Caco-2 (cell line): ENCODE measurements around the gene PIGH. TPM values are rescaled to one million over a fixed set of nuclear protein-coding genes. Genes with fewer than 3 reads are reported as not detected.
A peak's percentile ranks its signal among the peaks of the same experiment; 100 is the strongest.

Experiments used
- BruUV-seq: library from RNA; stranded (reverse); fragments of 400-500 nt; replicated peaks from 2 replicates; lab custom pipeline; 2021; lab: Mats Ljungman, UMichigan
- CTCF ChIA-PET: fragments of 300-600 bp; sonication (Branson Sonifier 250); formaldehyde crosslinking; loops from one replicate; lab custom pipeline; 2022; ENCODE audit warnings: antibody characterized with exemption; lab: Charles Lee
- POLR2A ChIA-PET: fragments of 300-600 bp; sonication (Branson Sonifier 250); formaldehyde crosslinking; loops from one replicate; lab custom pipeline; 2022; ENCODE audit warnings: antibody characterized with exemption; lab: Charles Lee
- DNase-seq, 2 experiments: peaks; one replicate each; pipeline versions ENCODE4 v3.0.0 to v3.0.0-alpha.2; 2020 to 2022
- H3K27me3 ChIP-seq: replicated peaks from 2 replicates; pipeline ENCODE4 v1.6.0; 2011; ENCODE audit warnings: low read length; ENCODE audit not compliant: control insufficient read depth, insufficient read depth
- H3K36me3 ChIP-seq: 2 replicates; pipeline ENCODE4 v1.5.1; 2011; ENCODE audit warnings: low read length; ENCODE audit not compliant: control insufficient read depth, insufficient read depth
- H3K4me1 ChIP-seq: fragments of 250-450 bp; sonication (Bioruptor Pico); 2 replicates; pipeline ENCODE4 v1.5.1; 2020; ENCODE audit warnings: mild to moderate bottlenecking
- H3K4me3 ChIP-seq: 2 replicates; pipeline ENCODE4 v1.5.1; 2011; ENCODE audit warnings: low read depth, mild to moderate bottlenecking, control low read depth, low read length
- H3K9me3 ChIP-seq: fragments of 250-450 bp; sonication (Bioruptor Pico); 2 replicates; pipeline ENCODE4 v1.5.1; 2020; ENCODE audit warnings: mild to moderate bottlenecking, moderate library complexity
- H3K27ac Mint-ChIP-seq: one replicate; pipeline ENCODE4 v1.8.0; 2022; ENCODE audit warnings: mixed read lengths; ENCODE audit not compliant: unreplicated experiment
- H3K27me3 Mint-ChIP-seq: one replicate; pipeline ENCODE4 v1.8.0; 2022; ENCODE audit warnings: mixed read lengths; ENCODE audit not compliant: insufficient read depth, unreplicated experiment
- H3K36me3 Mint-ChIP-seq: one replicate; pipeline ENCODE4 v1.8.0; 2022; ENCODE audit warnings: mild to moderate bottlenecking, mixed read lengths; ENCODE audit not compliant: insufficient read depth, unreplicated experiment
- H3K4me1 Mint-ChIP-seq: one replicate; pipeline ENCODE4 v1.8.0; 2022; ENCODE audit warnings: low read depth, mixed read lengths; ENCODE audit not compliant: unreplicated experiment
- H3K4me3 Mint-ChIP-seq: one replicate; pipeline ENCODE4 v1.8.0; 2022; ENCODE audit warnings: mild to moderate bottlenecking, moderate library complexity, mixed read lengths; ENCODE audit not compliant: unreplicated experiment
- H3K9me3 Mint-ChIP-seq: one replicate; pipeline ENCODE4 v1.8.0; 2022; ENCODE audit warnings: mixed read lengths; ENCODE audit not compliant: unreplicated experiment
- CTCF ChIP-seq, 2 experiments: fragments of 200-600 bp in 1 of 2; IDR thresholded peaks; 1 replicate in 1 of 2; 2 replicates in 1 of 2; pipeline versions ENCODE4 v1.5.1 to v1.8.0; 2011 to 2022; ENCODE audit warnings: antibody characterized with exemption in 1 of 2, control low read depth in 1 of 2, inconsistent platforms in 1 of 2, low read depth in 1 of 2, low read length in 1 of 2, mild to moderate bottlenecking in 1 of 2, moderate library complexity in 1 of 2; ENCODE audit not compliant: insufficient read depth in 1 of 2, severe bottlenecking in 1 of 2, unreplicated experiment in 1 of 2
- intact Hi-C: fragments of 100-400 bp; cut with micrococcal nuclease; formaldehyde crosslinking; loops from one replicate; pipeline ENCODE4 v1.10.0; 2022; ENCODE audit not compliant: unreplicated experiment
- total RNA-seq: library from RNA; stranded (reverse); gene quantifications from 2 replicates; pipeline ENCODE4 v1.2.3, GENCODE V29; 2022

The PIGH gene
- total RNA-seq, 1 experiment from 2014 or later: 20.4 TPM

GRCh38 chr14:67574156-67574555 is 25.9 kb downstream of the PIGH start:
- H3K27ac Mint-ChIP-seq: no peak overlapping the region
- Histone ChIP-seq H3K27me3 (no peaks in the 10 kb centered on the region), H3K36me3 (peaks cover 4% of the 10 kb centered on the region), H3K9me3 (no peaks in the 10 kb centered on the region), H3K4me1 (0 out of 2 replicates have a peak, but pooled peaks cover 4% of the 10 kb centered on the region), H3K4me3 (no peak overlapping the region)
- H3K36me3 Mint-ChIP-seq: peaks cover 19% of the 10 kb centered on the region
- no TSS peak for BruUV-seq
- intact Hi-C loops: no loop called here
- no peak for DNase-seq
- no peaks in the 10 kb centered on the region for H3K27me3 Mint-ChIP-seq
- H3K4me1 Mint-ChIP-seq: peaks cover 7% of the 10 kb centered on the region
- POLR2A ChIA-PET: no interaction called here
- H3K4me3 Mint-ChIP-seq: no peak overlapping the region
- H3K9me3 Mint-ChIP-seq: no peaks in the 10 kb centered on the region
- no peak for TF ChIP-seq CTCF (IDR thresholded peaks at IDR 0.05; ENCODE audit: insufficient read depth in 1 of 2, low read depth in 1 of 2, low read length in 1 of 2, severe bottlenecking in 1 of 2, unreplicated experiment in 1 of 2)
- CTCF ChIA-PET: interaction anchor here (4.4 kb wide), 1 partner anchor 47 kb away, joined by 110 read pairs; no protein-coding TSS in a partner anchor

- no peak overlapping the region for H3K4me3 Mint-ChIP-seq
- ChIA-PET POLR2A (no interaction called here), CTCF (interaction anchor here (1.6 to 4.4 kb wide), 2 partner anchors 27 to 47 kb away, joined by 4 to 110 read pairs; partner anchors contain the start of gene PIGH)
- no peak overlapping the region for H3K27ac Mint-ChIP-seq
- H3K9me3 ChIP-seq: no peaks in the 10 kb centered on the region
- peaks cover 19% of the 10 kb centered on the region for H3K36me3 Mint-ChIP-seq
- DNase-seq: peak in 1 of 2 experiments; percentile 13
- H3K4me1 Mint-ChIP-seq: peaks cover 7% of the 10 kb centered on the region
- BruUV-seq: no TSS peak
- H3K9me3 Mint-ChIP-seq: no peaks in the 10 kb centered on the region
- no peak overlapping the region for H3K4me3 ChIP-seq
- peaks cover 4% of the 10 kb centered on the region; the same call in 1 of the 2 replicates for H3K36me3 ChIP-seq
- no peak for TF ChIP-seq CTCF (IDR thresholded peaks at IDR 0.05; ENCODE audit: insufficient read depth in 1 of 2, low read depth in 1 of 2, low read length in 1 of 2, severe bottlenecking in 1 of 2, unreplicated experiment in 1 of 2)
- H3K27me3 Mint-ChIP-seq: no peaks in the 10 kb centered on the region
- no peaks in the 10 kb centered on the region for H3K27me3 ChIP-seq
- H3K4me1 ChIP-seq: 0 out of 2 replicates have a peak, but pooled peaks cover 4% of the 10 kb centered on the region
- intact Hi-C loops: no loop called here
Measured at GRCh38 chr14:67573228-67574010, 26.6 kb downstream of the PIGH start.

GRCh38 chr14:67572608-67573007 is 27.5 kb downstream of the PIGH start:
- no peak overlapping the region for H3K4me3 ChIP-seq
- H3K4me1 Mint-ChIP-seq: peaks cover 7% of the 10 kb centered on the region
- intact Hi-C loops: no loop called here
- no TSS peak for BruUV-seq
- 0 out of 2 replicates have a peak, but pooled peaks cover 4% of the 10 kb centered on the region for H3K4me1 ChIP-seq
- H3K27ac Mint-ChIP-seq: no peak overlapping the region
- no peak for TF ChIP-seq CTCF (IDR thresholded peaks at IDR 0.05; ENCODE audit: insufficient read depth in 1 of 2, low read depth in 1 of 2, low read length in 1 of 2, severe bottlenecking in 1 of 2, unreplicated experiment in 1 of 2)
- H3K27me3 ChIP-seq: no peaks in the 10 kb centered on the region
- DNase-seq: no peak
- ChIA-PET POLR2A (interaction anchor here (0.5 kb wide), 1 partner anchor 12 kb away, joined by 3 read pairs; no protein-coding TSS in a partner anchor), CTCF (interaction anchor here (0.5 to 4.4 kb wide), 5 partner anchors 27 to 145 kb away, joined by 3 to 110 read pairs (median 12); partner anchors contain the start of gene PIGH)
- H3K9me3 ChIP-seq: no peaks in the 10 kb centered on the region
- peaks cover 19% of the 10 kb centered on the region for H3K36me3 Mint-ChIP-seq
- no peak overlapping the region for H3K4me3 Mint-ChIP-seq
- no peaks in the 10 kb centered on the region for H3K9me3 Mint-ChIP-seq
- H3K27me3 Mint-ChIP-seq: no peaks in the 10 kb centered on the region
- peaks cover 4% of the 10 kb centered on the region; the same call in 1 of the 2 replicates for H3K36me3 ChIP-seq
